Measurements from ENCODE around the gene CHRM1.
A peak's percentile ranks its signal among the peaks of the same experiment; 100 is the strongest.

Gene CHRM1

GRCh38 chr11:62889484-62890437 lies 31.4 kb downstream of the CHRM1 start (continued):
- TF ChIP-seq PRDM1 (tag by site-specific recombination; IDR thresholded peaks at IDR 0.05) (peak; percentile 47; the same call in 1 of the 2 replicates), INSM2 (tag by site-specific recombination; IDR thresholded peaks at IDR 0.05) (no peak), BCL11A (tag by site-specific recombination; IDR thresholded peaks at IDR 0.05; ENCODE audit: low read depth) (peak; percentile 80), BCL11B (tag by site-specific recombination; IDR thresholded peaks at IDR 0.05; ENCODE audit: low read depth) (no peak), ZNF366 (tag by site-specific recombination; conservative IDR thresholded peaks at IDR 0.05) (peak; percentile 59; the same call in 1 of the 2 replicates), ZNF513 (tag by site-specific recombination; IDR thresholded peaks at IDR 0.05) (0 out of 2 replicates have a peak, but pooled peaks have one; percentile 12)

GRCh38 chr11:62889126-62889483 lies 32.1 kb downstream of the CHRM1 start:
- ChIA-PET CTCF (interaction anchor here (1.2 kb wide), 1 partner anchor 8 kb away, joined by 5 read pairs; the partner anchor contains the start of gene SLC3A2), POLR2A (interaction anchor here (0.9 to 3.1 kb wide), 10 partner anchors 7 to 298 kb away, joined by 3 to 34 read pairs (median 6); partner anchors contain the start of genes SLC3A2, TMEM179B, TUT1 and WDR74)
- Histone ChIP-seq H3K4me3 (ENCODE audit: low read depth, low read length) (no peak overlapping the region), H3K27ac (ENCODE audit: extremely low read depth, low read depth, low read length) (no peak overlapping the region), H3K9me3 (ENCODE audit: control insufficient read depth, insufficient read depth, low read depth, low read length) (no peaks in the 10 kb centered on the region), H3K36me3 (ENCODE audit: control insufficient read depth in 2 of 2, insufficient read depth in 1 of 2, low read length in 2 of 2) (peaks cover 26 to 55% of the 10 kb centered on the region in 2 experiments; a peak in 2 of 3 replicates), H3K4me1 (ENCODE audit: control insufficient read depth, insufficient read depth, low read length) (no peaks in the 10 kb centered on the region)
- TF ChIP-seq HIC1 (tag by site-specific recombination; IDR thresholded peaks at IDR 0.05), result no peak
- TF ChIP-seq ATF2 (tag by site-specific recombination; IDR thresholded peaks at IDR 0.05; ENCODE audit: low read depth), result no peak
- TF ChIP-seq ZNF174 (tag by site-specific recombination; IDR thresholded peaks at IDR 0.05), result no peak
- TF ChIP-seq ZBTB10 (tag by site-specific recombination; IDR thresholded peaks at IDR 0.05), result no peak
- no peak for TF ChIP-seq ZNF211 (tag by site-specific recombination; IDR thresholded peaks at IDR 0.05; ENCODE audit: low read depth)
- no peak for TF ChIP-seq ZBTB7A (tag by site-specific recombination; IDR thresholded peaks at IDR 0.05; ENCODE audit: low read depth)
- TF ChIP-seq KLF17 (tag by site-specific recombination; IDR thresholded peaks at IDR 0.05), result no peak
- TF ChIP-seq ZBTB44 (tag by site-specific recombination; IDR thresholded peaks at IDR 0.05), result no peak
- TF ChIP-seq ZNF777 (tag by site-specific recombination; IDR thresholded peaks at IDR 0.05; ENCODE audit: borderline replicate concordance), result no peak
- no peak for TF ChIP-seq ZNF670 (tag by site-specific recombination; IDR thresholded peaks at IDR 0.05; ENCODE audit: low read depth)
- TF ChIP-seq GLIS1 (tag by site-specific recombination; IDR thresholded peaks at IDR 0.05), result no peak
- no peak for TF ChIP-seq ZNF366 (tag by site-specific recombination; conservative IDR thresholded peaks at IDR 0.05)
- no peak for TF ChIP-seq ZNF169 (tag by site-specific recombination; IDR thresholded peaks at IDR 0.05)
